Measurements from ENCODE around the gene SOBP.

DNA sequence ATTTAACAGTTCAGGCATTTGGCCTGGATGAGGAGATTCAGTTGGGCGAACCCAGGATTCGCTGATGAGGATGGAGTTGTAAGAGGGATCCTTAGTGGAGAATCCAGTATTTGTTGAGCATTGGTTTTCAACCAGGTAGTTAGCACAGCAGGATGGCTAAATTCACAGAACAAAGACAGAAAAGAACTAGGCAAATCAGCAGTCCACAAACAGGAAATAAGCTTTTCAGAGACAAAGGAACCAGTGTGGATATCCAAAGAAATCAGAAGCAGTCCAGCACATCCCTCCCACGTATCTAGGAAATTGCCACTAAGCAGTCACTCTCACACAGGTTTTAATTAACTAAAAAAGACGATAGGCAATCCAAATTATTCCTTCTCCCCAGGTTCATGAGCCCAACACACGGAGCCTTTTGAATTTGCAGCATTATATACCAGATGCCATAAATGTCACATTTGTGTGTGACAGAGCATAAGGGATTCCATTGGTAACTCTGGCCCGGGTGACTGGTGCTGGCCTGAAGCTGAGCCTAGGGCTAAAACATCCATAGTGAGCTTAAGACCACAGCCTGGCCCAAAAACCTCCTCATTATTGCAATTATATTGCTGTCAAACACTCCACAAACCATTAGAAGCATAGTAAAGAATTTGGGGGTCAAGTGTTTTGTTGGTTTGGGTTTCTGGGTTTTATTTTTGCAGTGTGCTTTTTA is 131.5 kb downstream of the SOBP start:
- TF ChIP-seq, protein P1, sequence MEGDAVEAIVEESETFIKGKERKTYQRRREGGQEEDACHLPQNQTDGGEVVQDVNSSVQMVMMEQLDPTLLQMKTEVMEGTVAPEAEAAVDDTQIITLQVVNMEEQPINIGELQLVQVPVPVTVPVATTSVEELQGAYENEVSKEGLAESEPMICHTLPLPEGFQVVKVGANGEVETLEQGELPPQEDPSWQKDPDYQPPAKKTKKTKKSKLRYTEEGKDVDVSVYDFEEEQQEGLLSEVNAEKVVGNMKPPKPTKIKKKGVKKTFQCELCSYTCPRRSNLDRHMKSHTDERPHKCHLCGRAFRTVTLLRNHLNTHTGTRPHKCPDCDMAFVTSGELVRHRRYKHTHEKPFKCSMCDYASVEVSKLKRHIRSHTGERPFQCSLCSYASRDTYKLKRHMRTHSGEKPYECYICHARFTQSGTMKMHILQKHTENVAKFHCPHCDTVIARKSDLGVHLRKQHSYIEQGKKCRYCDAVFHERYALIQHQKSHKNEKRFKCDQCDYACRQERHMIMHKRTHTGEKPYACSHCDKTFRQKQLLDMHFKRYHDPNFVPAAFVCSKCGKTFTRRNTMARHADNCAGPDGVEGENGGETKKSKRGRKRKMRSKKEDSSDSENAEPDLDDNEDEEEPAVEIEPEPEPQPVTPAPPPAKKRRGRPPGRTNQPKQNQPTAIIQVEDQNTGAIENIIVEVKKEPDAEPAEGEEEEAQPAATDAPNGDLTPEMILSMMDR (IDR thresholded peaks at IDR 0.05), result no peak
- no peak for TF ChIP-seq POLR2AphosphoS5 (IDR thresholded peaks at IDR 0.05)

All from breast epithelium (tissue), 3 donors.